Measurements from ENCODE around the gene ITGA5.
A peak's percentile ranks its signal among the peaks of the same experiment; 100 is the strongest.

Gene ITGA5

DNA sequence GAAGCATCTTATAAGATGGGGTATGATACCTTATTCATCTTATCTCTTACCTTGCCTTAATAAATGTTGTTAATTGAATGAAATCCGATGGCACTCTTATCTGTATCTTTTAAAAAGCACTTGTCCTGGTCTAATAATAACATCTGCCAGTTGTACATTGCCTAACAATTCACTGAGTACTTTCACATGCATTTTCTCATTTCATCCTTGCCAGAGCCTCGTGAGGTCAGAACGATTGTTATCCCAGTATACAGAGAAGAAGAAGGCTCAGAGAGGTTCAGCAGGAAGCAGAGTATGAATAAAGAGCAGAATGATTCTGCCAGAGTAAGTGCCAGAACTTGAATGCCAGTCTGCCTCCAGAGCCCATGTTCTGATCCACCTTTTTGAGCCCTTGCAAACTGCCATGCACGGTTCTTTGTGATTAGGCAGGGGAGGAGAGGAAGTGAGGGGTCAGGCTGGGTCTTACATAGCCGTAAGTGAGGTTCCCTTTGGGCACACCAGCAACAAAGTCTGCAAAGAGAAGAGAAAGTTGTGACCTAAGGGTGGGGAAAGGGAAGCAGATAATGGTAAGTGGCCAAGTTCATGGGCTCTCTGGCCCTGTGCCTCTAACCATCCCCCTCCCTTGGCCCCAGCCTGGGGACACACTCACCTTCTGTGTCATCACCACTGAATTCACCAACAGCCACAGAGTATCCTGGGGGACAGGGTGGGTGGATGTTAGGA lies 11.7 kb downstream of the ITGA5 start:
- DNase-seq: no peak

DNA sequence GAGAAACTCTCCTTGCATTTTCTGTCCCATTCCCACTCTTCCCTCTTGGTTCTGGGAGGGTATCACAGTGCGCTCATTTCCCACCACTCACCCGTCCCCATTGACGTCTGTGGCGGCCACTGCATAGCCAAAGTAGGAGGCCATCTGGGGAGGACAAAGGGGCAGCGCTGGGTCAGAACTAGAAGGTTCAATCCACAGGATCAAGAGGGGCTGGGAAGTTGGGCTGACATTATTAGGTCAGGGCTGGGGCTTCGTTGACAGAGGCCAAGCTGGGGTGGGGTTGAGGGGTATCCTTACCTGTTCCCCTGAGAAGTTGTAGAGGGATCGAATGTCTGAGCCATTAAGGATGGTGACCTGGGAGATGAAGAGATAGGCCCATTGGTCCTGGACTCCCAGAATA lies 13.5 kb downstream of the ITGA5 start:
- DNase-seq: no peak

DNA sequence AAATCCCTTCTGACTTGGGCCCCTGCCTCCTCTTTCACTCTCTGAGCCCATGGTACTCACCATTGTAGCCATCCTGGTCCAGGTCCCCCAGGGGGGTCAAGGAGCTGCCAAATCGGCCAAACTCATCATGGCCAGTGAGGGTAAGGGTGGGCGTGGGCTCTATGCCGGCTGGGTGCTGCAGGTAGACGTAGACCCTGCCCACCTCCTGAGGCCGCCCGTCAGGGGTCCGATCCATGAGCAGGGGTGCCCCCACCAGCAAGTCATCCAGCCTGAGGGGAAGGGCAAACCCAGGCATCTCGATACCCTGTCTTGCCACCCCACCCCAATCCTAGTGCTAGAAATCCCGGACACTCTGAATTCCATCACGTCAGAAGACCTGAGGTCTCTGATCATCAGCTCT lies 14.0 kb downstream of the ITGA5 start:
- no peak for DNase-seq

DNA sequence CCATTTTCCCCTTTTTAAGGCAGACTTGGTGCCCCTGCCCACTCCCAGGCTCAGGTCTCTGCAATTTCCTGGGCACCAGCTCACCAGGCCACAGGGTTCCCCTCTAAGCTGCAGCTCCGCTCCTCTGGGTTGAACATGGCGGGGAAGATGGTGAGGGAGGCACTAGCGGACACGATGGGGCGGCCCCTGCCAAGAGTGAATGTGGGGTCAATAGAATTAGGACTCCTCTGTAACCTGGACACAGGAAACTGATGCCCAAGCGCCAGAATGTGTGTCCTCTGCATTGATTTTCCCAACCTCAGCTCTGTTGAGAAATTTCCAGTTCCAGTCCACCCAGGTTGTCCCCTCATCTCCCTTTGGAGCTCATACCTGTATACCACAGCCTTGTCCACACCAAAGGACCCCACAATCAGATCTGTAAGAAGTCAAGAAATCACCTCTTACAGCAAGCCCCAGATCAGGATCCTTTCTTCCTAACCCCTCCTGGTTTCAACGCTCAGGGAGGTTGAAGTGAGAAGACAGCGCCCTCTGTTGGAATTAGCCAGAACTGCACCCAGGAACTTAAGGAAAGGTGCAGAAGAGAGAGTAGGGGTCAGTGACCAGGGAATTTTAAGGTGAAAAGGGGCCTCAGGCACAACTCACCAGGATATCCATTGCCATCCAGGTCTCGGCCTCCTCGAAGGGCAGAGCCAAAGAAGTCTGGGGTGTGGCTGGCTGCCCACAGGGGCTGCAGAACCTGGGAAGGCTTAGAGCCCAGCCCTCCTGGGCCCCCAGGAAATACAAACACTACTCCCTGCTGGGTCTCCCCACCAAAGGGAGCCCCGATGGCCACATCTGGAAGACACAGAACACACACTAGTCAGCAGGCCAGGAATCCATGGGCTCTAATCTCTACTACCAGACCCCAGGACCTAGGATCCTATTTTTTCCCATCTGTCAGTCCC lies 14.7 kb downstream of the ITGA5 start:
- peak; percentile 31 to 46 for DNase-seq

DNA sequence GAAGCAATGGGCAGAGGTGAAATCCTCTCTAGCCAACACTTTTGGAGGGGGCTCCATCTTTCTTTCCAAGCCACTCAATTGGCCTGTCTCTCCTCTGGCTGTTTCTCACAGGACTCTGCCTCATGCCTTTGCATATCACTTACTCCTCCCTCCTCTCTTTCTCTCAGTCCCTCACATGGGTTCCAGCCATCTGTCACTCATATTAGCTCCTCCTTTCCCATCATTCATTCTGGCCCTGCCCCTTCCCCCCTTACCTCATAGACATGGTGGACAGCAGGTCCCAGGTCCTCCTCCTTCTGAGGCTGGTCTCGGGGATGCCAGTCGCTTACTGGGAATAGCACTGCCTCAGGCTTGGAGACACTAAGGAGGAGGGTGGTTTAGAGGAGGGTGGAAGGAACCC lies 17.9 kb downstream of the ITGA5 start:
- no peak for DNase-seq

DNA sequence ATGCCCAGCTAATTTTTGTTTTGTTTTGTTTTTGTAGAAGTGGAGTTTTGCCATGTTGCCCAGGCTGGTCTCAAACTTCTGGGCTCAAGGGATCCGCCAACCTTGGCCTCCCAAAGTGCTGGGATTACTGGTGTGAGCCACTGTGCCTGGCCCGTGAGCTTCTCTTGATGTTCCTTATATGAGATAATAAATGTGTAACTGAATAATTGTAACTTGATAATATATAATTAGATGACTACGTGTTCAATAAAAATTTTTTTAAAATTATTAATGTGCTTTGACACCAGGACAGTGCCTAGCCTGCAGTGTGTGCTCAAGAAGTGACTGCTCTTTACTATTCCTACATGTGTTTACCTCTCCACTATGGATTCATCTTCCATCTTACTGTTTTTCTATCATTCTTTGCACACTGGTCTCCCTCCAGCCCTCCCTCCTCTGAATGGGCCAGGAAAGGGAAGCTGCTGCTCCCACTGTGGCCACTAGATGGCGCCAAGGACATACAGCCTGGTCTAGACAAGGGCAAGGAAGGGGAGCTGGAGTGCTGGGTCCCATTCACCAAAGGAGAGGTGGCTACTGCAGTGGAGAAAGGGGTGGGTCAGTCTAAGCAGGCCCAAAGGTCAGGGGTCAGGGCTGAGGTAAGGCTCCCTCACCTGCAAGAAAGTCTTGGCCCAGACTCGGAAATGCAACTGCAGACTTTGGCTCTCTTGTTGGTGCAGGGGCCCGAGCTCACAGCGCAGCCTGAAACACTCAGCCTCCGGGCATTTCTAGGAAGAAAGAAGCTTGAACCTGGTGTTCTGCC lies 19.9 kb downstream of the ITGA5 start:
- DNase-seq: peak; percentile 70 to 76

DNA sequence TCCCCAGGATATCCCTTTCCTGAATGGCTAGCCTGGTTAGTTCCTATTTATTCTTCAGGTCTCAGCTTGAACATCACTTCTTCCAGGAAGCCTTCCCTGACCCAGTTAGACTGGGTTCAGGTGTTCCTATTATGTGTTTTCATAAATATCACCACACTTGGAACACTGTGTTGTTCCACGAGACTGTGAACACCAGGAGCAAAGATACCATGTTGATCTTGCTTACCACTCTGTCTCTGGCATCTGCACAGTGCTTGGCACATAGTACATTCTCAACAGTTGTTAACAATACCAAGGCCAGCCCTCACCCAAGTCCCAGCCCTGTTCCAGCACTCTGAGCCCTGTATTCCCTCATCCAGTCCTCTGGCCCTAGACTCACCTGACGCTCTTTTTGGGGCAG lies 20.8 kb downstream of the ITGA5 start:
- no peak for DNase-seq

DNA sequence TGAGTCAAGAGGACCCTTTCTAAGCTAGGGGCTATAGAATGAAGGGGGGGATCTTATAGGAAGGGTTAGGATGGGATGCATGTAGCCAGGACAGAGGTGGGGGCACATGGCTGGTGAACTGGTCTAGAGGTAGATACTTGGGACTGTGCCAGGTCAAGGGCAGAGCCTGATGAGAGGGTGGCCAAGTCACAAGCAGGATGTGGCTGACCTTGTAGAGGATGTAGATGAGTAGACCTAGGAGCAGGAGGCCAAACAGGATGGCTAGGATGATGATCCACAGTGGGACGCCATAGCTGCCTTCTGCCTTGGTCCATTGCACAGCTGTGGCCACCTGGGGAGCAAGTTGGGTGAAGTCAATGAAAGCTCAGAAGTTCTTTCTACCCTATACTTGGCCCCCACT lies 21.9 kb downstream of the ITGA5 start:
- DNase-seq: no peak

DNA sequence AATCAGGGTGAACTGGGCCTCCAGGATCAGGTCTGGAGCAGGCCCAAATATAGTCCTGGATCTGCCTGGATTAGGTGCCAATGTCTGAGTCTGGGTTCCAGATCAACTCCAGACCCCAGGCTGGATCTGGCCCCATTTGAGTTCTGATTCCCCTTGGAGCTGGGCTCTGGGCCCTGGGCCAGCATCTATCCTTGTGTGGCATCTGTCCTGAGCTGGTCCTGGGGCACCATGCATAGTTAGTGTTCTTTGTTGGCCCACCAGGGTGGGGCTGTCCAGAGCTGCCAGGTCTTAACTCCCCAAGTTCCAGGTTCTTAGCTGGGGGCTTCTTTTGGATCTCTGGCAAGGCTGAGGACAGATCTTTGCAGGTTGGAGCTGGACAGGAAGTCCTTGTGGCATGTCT lies 23.5 kb downstream of the ITGA5 start:
- no peak for DNase-seq

DNA sequence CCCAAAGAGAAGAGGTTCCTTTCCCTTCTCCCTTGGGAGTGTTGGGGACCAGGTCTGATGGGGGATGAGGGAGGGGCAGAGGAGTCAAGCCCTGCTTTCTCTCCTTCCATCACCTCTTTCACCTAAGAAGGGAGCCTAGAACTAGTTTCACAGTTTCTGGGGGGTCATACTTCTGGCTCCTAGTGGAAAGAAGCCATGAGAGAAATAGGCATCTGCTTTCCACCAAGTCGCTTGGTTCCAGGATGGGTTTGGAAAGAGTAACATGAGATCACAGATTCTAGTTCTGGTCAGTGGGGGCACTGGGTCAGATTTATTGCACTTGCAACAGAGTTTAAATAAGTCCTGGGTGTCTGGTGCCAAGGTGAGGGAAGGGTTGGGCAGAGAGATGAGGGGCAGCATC lies 24.1 kb downstream of the ITGA5 start:
- no peak for DNase-seq

DNA sequence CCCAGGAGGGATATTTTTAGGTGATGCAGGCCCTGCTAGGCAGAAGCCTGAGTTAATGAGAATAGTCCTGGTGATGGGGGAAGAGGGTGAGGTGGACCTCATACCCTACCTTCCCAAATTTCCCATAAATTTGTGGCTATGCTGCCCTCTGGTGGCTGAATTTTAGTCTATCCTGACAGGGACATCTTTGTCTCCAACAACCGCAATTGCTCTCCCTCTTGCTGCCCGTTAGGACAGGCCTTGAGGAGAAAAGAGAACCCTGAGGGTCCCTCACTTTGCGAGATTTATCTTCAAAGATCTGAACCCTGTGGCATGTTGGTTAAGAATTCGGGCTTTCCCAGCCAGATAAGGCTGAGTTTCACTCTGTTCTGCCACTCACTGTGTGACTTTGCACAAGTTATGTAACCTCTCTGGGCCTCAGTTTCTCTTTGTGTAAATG lies 24.8 kb downstream of the ITGA5 start:
- DNase-seq: peak; percentile 48 to 51

DNA sequence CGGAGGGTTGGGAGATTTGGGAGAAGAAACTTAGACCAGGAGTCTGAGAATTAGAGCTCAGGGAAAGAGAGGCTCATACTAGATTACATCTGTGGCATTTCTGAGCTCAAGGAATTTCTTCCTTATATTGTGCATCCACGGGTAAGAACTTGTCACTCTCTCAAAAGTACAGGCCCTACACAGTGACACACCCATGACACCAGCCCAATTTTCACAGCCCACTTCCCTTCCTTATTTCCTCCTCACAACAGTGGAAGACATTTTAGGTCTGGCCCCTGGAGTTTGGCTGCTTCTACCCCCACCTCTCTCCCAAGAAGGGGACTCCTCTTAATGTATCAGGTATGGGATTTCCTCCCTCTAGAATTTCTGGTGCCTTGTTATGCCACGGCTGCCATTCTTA lies 25.3 kb downstream of the ITGA5 start:
- no peak for DNase-seq

DNA sequence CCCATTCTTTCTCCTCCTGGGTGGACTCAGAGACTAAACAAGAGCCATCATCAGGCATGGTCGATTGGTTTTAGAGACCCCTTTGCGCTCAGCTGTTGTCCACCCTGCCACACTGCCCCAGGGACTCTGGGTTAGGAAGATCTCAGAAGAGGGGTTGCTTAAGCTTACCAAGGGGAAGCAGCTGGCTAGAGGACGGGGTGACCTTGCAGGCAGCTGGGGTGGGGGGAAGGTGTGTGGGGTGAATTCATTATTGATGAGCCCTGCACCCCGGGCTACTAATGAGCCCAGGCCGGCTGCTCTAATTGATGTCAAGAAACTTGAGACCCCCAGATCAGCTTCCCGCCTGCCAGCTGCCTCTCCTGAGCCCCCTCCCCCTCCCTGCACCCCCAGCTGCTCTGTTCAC lies 25.9 kb downstream of the ITGA5 start:
- DNase-seq: no peak

DNA sequence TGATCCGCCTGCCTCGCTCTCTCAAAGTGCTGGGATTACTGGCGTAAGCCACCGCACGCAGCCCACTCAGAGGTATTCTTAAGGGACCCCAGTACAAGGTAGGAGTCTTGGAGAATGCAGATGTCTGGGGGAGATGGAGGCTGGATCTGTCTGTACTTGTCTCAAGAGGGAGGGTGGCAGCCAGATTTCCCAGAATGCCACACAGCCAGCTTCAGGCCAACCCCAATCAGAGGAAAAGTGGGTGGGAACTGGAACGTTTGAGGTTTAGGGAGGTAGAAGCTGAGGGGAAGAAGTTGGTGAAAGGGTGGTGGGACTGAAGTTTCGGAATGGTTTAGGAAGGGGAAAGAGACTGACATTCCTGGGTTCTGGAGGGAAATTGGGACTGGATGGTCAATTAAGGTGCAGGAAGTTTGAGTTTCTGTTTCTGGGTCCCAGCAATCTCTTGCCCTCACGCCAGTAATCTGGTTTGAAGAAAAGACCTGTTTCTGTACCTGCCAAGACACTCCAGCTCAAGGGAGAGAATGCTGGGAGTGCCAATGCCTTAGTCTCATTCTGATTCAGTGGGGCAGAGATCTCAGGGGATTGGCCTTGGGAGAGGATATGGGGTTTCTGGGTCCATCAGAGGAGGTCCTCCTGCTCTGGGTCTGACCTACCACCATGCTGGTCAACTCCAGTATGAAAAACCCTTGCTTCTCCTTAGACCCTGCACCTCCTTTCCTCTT lies 26.4 kb downstream of the ITGA5 start:
- DNase-seq: no peak

DNA sequence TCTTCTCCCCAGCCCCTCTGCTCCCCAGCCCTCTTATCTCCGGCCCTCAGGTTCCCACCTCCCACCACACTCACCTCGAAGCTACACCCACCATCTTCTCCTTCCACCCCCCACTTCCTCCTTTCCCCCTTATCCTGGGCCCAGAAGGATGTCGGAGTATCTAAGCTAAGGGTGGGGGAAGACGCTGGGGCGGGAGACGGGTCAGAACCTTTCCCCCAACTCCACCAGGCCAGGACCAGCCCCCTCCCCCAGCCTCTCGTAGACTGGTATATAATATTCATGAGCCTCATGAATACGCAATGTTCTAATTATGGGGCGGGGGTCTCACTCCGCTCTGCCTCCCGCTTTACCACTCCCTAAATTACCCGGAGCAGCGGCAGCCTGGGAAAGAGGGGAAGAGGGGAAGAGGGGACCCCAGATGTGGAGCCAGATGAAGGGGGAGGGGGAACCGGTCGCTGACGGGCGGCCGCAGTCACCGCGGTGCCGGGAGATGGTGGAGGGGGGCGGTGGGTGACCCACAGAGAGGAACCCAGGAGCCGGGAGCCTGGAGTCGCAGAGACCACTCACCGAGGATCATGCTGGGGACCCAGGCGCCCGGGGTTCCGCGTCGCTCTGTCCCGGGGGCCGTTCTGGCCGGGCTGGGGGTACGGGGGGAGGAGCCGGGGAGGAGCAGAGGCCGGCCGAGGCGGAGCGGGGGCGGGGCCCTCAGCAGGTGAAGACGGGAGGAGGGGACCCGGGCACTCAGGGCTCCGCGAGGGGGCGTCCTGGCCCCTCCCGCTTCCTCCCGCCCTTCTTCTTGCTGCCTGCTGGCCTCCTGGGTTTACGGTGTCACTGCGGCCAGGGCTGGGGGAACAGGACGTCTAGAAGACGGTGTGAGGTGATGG lies 28.2 kb downstream of the ITGA5 start:
- DNase-seq: peak; percentile 57 to 61

DNA sequence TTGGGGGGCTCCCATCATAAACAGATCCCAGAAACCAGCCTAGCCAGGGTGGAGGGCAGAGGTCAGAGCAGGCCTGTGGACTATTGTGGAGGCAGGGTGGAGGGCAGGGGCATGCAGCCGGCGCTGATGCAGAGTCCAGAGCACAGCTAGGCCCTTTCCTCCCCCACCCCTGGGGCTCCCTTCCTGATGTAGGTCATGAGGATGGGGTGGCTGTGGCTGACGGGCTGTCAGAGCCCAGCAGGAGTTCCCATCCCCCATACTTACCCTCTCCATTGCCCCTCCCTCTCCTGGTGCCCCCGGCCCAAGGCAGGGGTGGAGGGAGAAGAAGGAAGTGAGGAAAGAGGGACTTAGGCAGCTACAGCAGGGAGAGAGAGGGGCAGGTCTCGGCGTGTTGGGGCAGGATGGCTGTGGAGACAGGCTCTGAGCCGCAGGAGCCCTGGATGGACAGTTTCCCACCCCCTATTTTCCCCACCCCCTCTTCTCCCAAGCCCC lies 28.8 kb downstream of the ITGA5 start:
- no peak for DNase-seq

DNA sequence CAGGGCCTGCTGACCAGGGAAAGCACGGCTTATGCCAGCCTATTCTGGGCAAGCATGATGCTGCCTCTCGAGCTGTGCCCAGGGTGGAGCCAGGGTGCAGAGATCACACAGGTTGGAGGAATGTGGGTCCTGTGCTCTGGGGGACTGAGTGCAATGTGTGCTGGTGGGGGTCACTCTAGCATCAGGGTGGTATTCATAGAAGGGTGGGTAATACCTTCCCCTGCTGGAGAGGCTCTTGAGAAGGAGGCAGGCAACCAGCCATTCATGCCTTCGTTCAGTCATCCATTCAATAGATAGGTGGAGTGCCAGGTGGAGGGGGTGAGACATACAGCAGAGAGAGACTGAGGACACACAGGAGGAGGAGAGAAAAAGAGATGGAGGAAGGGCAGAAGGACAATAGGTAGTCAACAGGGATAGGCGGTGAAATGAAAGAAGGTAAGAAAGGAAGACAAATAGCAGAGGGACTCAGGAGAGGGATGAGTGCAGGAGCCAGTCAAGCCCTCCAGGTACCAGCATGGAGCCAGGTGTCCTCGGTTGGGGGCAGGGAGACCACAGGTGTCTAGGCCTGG lies 29.4 kb downstream of the ITGA5 start:
- DNase-seq: no peak

DNA sequence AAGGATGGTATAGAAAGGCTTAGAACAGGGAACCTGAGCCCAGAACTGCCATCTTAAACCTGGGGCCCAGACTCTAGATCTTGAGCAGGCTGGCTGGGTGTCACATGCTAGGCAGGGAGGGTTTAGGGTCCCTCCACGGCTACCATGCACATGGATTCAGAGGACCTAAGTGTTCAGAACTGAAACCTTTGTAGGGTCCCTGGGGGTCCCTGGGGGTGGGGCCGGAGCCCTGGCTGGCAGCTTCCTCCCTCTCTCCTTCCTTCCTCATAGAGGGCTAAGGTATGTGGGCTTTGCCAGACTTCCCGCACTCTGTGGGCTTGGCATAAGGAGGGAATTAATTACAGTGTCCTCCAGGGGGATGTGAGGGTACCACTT lies 29.9 kb downstream of the ITGA5 start:
- no peak for DNase-seq

DNA sequence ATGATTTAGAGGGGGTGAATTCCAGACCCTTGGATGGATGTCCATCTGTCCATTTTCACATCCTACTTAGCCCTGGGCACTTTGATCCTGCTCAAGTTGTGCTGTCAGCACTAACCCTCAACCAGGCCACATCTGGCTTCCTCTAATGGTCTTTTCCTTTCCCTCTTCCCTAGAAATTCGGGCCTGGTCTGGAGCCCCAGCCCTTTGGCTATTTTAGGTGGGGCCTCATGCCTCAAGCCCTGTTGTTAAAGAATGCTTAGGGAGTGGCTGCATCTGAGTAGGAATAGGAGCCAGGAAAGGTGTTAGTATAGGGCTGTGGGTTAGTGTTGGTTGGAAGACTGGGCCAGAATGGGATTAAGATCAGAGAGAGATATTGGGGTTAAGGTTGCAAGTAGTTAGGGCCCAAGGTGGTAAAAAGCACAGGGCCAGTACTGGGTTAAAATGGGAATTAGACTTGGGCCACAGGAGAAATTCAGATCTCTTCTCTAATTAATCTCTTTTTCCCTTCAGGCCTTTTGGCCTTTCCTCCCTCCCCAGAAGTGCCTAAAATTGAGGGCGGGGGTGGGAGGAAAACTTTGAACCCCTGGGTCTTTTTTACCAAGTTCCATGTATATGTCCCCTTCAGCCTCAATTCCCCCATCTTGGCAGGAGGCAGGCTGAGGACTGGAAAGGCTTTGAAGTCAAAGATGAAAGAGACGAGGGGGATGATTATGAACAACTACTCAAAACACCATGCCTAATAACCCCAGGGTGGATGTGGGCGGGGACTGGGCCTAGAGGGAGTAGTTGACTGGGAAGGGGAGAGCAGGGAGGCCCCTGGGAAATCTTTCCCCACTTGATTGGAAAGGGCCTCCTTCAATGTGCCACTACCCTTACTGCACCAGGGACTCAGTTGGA lies 30.6 kb downstream of the ITGA5 start:
- no peak for DNase-seq

DNA sequence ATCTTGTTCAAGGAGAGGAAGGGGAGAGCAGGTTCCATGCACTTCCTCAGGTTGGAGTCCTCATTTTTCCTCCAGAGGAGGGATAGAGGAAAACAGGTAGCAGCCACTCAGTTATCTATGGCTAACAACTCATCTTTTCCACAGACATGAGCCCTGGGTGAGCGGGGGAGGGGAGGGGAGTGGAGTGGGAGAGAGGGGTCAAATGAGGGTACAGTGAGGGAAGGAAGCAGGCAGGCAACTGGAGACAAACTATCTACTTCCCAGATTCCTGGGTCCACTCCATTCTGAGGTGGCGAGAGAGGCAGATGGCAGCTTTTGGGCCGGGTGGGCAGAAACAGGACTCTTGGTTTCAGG lies 32.0 kb downstream of the ITGA5 start:
- no peak for DNase-seq
